Muscle of back (tissue), 13 donors: ENCODE data around the gene CPA1. TPM values are rescaled to one million over a fixed set of nuclear protein-coding genes. Genes with fewer than 3 reads are reported as not detected.

Source experiments
- DNase-seq, 3 donors: peaks; one replicate each; pipeline versions ENCODE4 v3.0.0 to v3.0.0-alpha.2; 2013
- long read RNA-seq, 9 donors: transcript quantifications; one replicate each; lab custom pipeline, GENCODE V29; 2026
- polyA plus RNA-seq, 10 donors: library from polyadenylated mRNA; unstranded; fragments of 120-200 nt; gene quantifications; one replicate each; pipeline ENCODE4 v1.2.1, GENCODE V29; 2013; ENCODE audit not compliant: insufficient read length in 10 of 10

Gene CPA1
- polyA plus RNA-seq: 1 to 10 TPM; 1.6 to 5.1 (median 3.8) TPM
- long read RNA-seq, donor 1, partial matches to known transcripts: 0 of 1 reads
- long read RNA-seq, donor 1, other reads (novel, unspliced or antisense): 0 of 1 reads
- long read RNA-seq, donor 2: 0 reads
- long read RNA-seq, donor 3: 0 reads
- long read RNA-seq, donor 4: 0 reads
- long read RNA-seq, donor 5: 0 reads
- long read RNA-seq, donor 6: 0 reads
- long read RNA-seq, donor 7, partial matches to known transcripts: 0 of 1 reads
- long read RNA-seq, donor 7, other reads (novel, unspliced or antisense): 0 of 1 reads
- long read RNA-seq, donor 8, partial matches to known transcripts: 0 of 1 reads
- long read RNA-seq, donor 8, other reads (novel, unspliced or antisense): 0 of 1 reads
- long read RNA-seq, donor 9: 0 reads

GRCh38 chr7:130379921-130380860, at the start of gene CPA1:
Gene CPA1, plus strand, starts transcription at chr7:130380494. Its CDS starts 27 bp downstream, at chr7:130380521.
- DNase-seq: peak in 1 of 3 donors; percentile 78

DNA sequence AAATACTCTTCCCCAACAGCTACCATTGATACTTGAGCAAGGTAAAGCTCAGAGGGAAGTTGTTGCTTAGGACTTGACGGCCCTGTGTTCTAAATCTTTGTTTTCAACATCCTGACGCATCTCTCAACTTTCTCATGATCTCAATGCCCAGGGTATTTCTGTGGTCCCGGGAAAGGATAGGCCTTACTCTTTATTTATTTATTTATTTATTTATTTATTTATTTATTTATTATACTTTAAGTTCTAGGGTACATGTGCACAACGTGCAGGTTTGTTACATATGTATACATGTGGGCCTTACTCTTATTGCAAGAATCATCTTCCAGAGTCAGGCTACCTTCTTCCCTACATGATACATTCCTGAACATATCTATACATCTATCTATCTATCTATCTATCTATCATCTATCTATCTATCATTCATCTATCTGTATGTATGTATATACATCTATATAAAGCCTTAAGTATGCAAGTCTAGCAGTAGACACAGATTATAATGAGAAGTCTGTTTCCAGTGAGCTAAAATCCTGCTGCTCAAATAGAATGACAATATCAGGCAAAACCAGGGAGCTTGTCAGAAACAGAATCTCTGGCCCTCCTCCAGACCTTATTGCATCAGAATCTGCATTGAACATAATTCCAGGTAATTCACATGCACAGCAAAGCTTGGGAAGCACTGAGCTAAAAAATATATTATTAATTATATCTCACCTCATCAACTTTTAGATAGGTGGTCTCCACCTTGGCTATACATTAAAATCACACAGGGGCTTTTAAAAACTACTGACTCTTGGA, 47.8 kb upstream of the CPA1 start:
- DNase-seq: no peak

DNA sequence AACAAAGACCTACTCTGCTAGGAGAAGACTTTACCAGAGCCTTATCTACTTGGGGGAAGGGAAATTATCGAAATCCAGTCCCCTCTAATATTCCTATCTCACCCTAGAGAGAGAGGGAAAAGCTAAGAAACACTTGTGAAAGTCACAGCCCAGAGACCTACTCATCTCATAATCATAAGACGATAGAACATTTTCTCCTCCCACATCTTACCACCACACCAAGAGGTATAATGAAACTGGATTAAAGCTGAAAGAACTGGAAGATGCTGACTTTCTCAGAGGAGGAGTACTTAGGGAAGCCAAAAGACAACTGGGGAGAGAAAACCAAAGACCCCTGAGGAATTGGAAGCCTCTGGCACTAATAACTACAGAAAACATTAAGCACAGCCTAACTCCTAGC, 46.5 kb upstream of the CPA1 start:
- no peak for DNase-seq

DNA sequence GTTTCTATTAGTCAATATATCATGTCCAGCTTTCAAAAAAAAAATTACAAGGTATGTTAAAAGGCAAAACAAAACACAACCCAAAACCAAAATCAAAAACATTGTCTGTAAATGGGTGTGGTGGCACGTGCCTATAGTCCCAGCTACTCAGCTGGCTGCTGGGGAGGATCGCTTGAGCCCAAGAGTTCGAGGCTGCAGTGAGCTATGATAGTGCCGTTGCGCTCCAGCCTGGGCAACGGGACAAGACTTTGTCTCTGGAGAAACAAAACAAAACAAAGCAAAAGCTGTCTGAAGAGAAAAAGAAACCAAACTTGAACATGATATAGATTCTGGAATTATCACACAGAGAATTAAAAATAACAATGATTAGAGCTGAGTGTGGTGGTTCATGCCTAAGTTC, 46.0 kb upstream of the CPA1 start:
- peak; percentile 60 to 93 (median 87) for DNase-seq

GRCh38 chr7:130337410-130337971, 42.8 kb upstream of the CPA1 start:
- DNase-seq: no peak

GRCh38 chr7:130338233-130338632, 42.1 kb upstream of the CPA1 start:
- no peak for DNase-seq

DNA sequence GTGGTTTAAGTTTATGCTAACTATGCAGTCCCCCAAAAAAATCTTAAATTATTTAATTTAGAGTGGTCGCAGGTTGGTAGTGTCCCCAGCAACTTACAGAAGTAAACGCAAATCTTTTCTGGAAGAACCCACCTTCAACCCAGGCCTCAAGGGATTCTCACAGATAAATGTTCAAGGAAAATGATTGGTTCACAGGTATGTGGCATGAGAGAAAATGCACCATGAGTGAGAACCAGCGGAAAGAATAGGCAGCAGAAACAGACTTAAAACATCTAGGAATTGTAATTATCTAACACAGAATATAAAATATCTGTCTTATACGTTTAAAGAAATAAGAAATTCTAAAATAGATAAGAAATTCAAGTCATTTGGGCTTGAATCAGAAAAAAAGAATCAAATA, 38.4 kb upstream of the CPA1 start:
- no peak for DNase-seq

DNA sequence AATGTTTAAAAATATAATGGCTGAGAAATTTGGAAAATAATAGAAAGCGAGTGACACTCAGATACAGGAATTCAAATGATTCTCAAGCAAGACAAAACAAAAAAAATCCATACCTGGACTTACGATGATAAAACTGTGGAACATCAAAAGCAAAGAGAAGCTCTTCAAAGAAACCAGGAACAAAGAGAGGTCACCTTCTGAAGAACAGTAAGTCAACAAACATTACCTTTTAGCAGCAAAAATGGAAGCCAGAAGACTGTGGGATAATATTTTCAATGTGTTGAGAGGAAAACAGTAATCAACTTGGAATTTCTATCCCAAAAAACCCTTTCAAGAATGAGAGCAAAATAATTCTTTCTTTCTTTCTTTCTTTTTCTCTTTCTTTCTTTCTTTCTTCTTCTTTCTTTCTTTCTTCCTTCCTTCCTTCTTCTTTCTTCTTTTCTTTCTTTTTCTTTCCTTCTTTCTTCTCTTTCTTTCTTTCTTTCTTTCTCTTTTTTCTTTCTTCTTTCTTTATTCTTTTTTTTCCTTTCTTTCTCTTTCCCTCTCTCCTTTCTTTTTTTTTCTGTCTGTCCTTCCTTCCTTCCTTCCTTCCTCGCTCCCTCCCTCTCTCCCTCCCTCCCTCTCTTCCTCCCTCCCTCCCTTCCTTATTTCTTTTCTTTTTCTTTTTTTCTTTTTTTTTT, 37.5 kb upstream of the CPA1 start:
- no peak for DNase-seq

DNA sequence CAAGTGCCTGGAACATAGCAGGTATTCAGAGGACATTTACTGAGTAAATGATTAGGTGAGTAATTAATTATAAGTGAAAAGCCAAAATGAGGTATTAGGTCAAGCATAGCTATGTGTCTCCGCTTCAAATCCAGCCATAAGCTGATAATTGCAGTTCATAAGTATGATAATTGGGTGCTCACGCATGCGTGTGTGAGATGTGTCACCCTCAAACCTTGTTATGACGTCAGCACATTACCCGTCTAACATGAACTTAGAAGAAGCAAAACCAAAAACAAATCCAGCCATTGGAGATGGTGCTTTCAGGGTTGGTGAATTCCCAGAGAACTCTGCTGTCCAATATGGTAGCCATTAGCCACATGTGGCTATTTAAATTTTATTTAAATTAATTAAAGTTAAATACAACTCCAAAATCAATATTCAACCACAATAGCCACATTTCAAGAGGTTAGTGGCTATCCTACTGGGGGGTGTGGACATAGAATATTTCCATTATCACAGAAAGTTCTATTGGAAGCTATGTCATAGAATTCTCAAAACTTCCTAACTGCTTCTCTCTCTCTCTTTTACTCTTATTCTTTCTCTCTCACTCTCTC, 35.9 kb upstream of the CPA1 start, which contains the start of gene CPA5:
Gene CPA5, plus strand, starts transcription at position 546 of the 596 bp plus-strand sequence. CDS start 1,670 bp downstream, outside the sequence.
- DNase-seq: no peak

GRCh38 chr7:130345136-130345535, 35.2 kb upstream of the CPA1 start:
- DNase-seq: peak in 2 of 3 donors; percentile 79 to 91

DNA sequence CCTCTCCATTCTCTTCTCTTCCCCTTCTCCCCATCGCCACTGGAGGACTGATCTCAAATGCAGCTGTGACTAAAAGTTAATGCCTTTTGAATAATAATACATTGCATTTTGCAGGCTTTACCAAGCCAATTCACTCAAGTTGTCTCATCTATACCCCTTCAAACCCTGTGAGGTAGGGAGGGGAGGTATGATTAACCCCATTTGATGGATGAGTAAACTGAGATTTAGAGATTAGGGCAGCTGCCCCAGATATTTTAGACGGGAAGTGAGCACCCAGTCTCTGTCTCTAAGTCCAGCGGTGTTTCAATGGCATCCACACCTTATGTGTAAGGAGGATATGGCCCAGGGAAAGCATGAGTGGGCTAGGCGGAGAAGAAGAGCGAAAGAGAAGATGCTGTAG, 34.6 kb upstream of the CPA1 start:
- DNase-seq: no peak

- no peak for DNase-seq
These were observed 34.0 kb upstream of the CPA1 start for GRCh38 chr7:130346177-130346905.

GRCh38 chr7:130346941-130347340, 33.4 kb upstream of the CPA1 start:
- no peak for DNase-seq

DNA sequence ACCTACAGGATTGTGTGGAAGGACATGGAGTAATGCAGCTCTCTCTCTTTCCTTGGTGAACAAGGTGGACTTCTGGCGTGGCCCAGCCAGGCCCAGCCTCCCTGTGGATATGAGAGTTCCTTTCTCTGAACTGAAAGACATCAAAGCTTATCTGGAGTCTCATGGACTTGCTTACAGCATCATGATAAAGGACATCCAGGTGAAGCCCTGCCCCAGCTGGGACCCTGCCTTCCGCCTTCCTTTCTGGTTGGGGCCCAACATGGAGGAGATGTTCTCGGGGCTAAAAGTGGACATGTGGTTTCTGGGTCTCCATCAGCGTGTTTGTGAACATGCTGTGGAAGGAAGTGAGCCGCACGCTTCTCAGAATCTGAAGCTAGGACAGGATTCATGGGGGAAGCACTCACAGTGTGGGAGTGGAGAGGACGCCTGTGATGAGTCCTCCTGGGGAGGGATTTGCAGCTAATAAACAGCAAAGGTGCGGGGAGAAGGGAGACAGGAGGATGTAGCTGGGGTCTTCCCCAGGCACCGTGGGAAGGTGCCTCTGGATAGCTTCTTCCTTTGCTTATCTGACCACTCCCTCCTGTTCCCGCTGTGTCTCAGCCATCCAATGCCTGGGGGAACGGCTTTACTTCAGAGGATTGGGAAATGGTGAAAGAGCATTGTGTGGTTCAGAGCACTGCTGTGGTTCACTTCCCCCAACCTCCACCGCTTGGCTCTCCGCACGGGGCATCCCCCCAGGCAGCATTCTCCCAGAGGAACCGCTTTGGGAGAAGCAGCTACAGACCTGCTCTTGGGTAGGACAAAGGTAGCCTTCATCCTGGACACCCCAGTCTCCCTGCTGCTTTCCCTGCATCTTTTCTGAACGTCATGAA, 30.1 kb upstream of the CPA1 start:
- peak in 1 of 3 donors; percentile 21 for DNase-seq

- peak in 2 of 3 donors; percentile 89 to 96 for DNase-seq
These were observed 29.1 kb upstream of the CPA1 start for GRCh38 chr7:130350945-130351790.

- DNase-seq: no peak
These were observed 28.6 kb upstream of the CPA1 start for GRCh38 chr7:130351791-130352090.

DNA sequence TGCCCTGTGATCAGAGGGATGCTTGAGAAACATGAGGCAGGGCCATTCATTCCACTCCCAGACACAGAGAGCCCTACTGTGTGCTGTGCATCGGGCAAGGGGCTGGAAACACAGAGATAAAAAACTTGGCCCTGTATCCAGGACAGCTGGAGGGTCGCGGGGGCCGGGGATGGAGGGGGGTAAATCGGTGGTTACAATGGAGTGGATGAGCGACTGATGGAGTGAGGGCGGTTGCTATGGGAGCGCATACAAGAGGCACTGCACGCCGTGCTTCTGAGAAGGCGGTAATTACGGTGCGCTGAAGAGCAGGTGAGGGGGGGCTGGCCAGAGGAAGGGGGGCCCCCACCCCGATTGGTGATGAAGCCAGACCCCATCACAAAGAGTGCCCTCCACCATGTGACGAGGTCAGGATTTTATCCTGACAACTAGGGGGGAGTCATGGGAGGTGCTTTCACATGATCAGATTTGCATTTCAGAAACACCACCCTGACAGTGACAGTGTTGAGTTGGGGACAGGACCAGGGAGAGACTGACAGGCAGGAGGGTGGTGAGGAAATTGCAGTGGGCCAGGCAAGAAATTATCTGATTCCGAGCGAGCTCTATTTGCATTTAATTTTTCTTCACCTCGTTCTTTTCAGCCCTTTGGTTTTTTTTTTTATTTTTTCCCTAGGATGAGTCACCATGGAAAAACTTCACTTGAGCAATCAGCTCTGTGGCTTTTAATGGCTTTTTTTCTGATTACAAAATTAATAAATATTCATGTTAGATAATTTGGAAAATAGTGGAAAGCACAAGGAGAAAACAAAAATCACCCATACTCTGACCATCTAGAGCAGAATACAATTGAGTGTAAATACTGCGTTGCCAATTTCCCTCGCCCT, 27.9 kb upstream of the CPA1 start:
- peak in 1 of 3 donors; percentile 81 for DNase-seq
